ENCODE data around the gene ZNF462. TPM values are rescaled to one million over a fixed set of nuclear protein-coding genes. Genes with fewer than 3 reads are reported as not detected.

Gene ZNF462
- total RNA-seq, 1 donor from 2014 or later = 199 TPM

DNA sequence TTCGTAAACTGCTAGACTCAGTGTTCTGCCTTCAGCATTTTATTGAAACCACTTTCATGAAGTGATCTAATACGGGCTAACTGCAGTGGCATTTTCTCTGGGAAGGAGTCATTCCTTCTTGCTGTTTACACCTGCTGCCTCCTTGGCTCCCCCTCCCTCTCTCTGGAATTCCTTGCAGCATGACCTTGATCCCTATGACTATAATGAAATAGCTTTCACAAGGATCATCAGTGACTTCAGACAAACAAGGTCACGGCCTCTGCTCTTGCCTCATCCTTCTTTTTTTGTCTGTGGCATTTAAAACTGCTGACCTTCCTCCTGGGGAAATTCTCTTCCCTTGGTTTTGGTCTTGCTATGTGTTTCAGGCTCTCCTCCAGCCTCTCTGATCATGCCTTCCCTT is 90.2 kb downstream of the ZNF462 start:
- Mint-ChIP-seq H3K4me3 (no peak overlapping the region), H3K9me3 (no peaks in the 10 kb centered on the region), H3K4me1 (peaks cover 24% of the 10 kb centered on the region), H3K27ac (ENCODE audit: unreplicated experiment) (peak overlapping the region; percentile 82), H3K27me3 (ENCODE audit: low read depth) (no peaks in the 10 kb centered on the region), H3K36me3 (ENCODE audit: low read depth) (peaks cover 51% of the 10 kb centered on the region)
- TF ChIP-seq, protein P1, sequence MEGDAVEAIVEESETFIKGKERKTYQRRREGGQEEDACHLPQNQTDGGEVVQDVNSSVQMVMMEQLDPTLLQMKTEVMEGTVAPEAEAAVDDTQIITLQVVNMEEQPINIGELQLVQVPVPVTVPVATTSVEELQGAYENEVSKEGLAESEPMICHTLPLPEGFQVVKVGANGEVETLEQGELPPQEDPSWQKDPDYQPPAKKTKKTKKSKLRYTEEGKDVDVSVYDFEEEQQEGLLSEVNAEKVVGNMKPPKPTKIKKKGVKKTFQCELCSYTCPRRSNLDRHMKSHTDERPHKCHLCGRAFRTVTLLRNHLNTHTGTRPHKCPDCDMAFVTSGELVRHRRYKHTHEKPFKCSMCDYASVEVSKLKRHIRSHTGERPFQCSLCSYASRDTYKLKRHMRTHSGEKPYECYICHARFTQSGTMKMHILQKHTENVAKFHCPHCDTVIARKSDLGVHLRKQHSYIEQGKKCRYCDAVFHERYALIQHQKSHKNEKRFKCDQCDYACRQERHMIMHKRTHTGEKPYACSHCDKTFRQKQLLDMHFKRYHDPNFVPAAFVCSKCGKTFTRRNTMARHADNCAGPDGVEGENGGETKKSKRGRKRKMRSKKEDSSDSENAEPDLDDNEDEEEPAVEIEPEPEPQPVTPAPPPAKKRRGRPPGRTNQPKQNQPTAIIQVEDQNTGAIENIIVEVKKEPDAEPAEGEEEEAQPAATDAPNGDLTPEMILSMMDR (conservative IDR thresholded peaks at IDR 0.05) = no peak
- no peak for DNase-seq (ENCODE audit: low read depth, low spot score)

- no peak for DNase-seq (ENCODE audit: low read depth, low spot score)
- Mint-ChIP-seq H3K4me1 (peaks cover 19% of the 10 kb centered on the region), H3K36me3 (ENCODE audit: low read depth) (peaks cover 62% of the 10 kb centered on the region), H3K27ac (ENCODE audit: unreplicated experiment) (no peak overlapping the region), H3K27me3 (ENCODE audit: low read depth) (no peaks in the 10 kb centered on the region), H3K4me3 (no peak overlapping the region), H3K9me3 (no peaks in the 10 kb centered on the region)
- TF ChIP-seq, protein P1 (conservative IDR thresholded peaks at IDR 0.05) = no peak
These were observed 91.6 kb downstream of the ZNF462 start for GRCh38 chr9:106954558-106954957.

GRCh38 chr9:106954974-106955850 is 92.2 kb downstream of the ZNF462 start:
- H3K36me3 Mint-ChIP-seq (ENCODE audit: low read depth) = peaks cover 62% of the 10 kb centered on the region
- H3K9me3 Mint-ChIP-seq = peaks cover 2% of the 10 kb centered on the region
- H3K27me3 Mint-ChIP-seq (ENCODE audit: low read depth) = no peaks in the 10 kb centered on the region
- H3K4me3 Mint-ChIP-seq = no peak overlapping the region
- peaks cover 21% of the 10 kb centered on the region for H3K4me1 Mint-ChIP-seq
- no peak overlapping the region for H3K27ac Mint-ChIP-seq (ENCODE audit: unreplicated experiment)
- DNase-seq (ENCODE audit: low read depth, low spot score) = no peak
- TF ChIP-seq, protein P1 (conservative IDR thresholded peaks at IDR 0.05) = no peak

- Mint-ChIP-seq H3K4me3 (no peak overlapping the region), H3K27me3 (ENCODE audit: low read depth) (no peaks in the 10 kb centered on the region), H3K36me3 (ENCODE audit: low read depth) (peaks cover 75% of the 10 kb centered on the region), H3K9me3 (peaks cover 10% of the 10 kb centered on the region), H3K27ac (ENCODE audit: unreplicated experiment) (no peak overlapping the region), H3K4me1 (peaks cover 36% of the 10 kb centered on the region)
- no peak for DNase-seq (ENCODE audit: low read depth, low spot score)
- TF ChIP-seq, protein P1 (conservative IDR thresholded peaks at IDR 0.05) = no peak
These were observed 94.0 kb downstream of the ZNF462 start for GRCh38 chr9:106956971-106957370.

DNA sequence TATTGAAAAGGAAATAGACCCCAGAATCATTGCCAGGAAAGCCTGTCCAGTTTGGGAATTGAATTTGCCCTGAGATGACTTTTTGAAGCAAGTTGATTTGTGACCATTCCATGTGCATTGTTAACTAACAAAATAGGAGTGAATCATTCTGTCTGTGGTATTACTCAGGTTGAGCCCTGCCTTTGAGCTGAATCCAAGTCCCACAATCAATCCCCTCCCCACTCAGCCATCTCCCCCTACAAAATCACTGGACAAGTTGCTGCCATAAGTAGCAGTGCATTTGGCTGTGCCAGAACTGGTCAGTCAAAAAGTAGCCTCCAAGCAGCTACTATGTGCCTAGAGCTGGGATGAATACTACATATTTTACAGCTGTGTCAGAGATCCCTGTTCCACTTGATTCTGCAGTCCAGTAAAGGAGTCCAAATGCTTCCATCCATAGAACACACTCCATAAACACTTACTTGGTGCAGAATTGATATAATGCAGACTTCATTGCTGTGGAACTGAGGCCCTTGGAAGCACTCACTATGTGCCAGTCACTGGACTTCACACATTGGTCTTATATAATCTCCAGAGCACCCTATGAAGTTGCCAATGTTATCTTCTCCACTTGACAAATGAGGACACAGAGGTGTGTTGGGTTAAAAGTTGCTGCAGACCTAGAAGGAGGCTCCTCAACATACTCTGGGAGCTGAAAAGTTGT is 96.1 kb downstream of the ZNF462 start:
- TF ChIP-seq, protein P1 (conservative IDR thresholded peaks at IDR 0.05) = no peak
- Mint-ChIP-seq H3K9me3 (peaks cover 10% of the 10 kb centered on the region), H3K27ac (ENCODE audit: unreplicated experiment) (no peak overlapping the region), H3K27me3 (ENCODE audit: low read depth) (no peaks in the 10 kb centered on the region), H3K4me3 (no peak overlapping the region), H3K4me1 (peaks cover 25% of the 10 kb centered on the region), H3K36me3 (ENCODE audit: low read depth) (peaks cover 80% of the 10 kb centered on the region)
- DNase-seq (ENCODE audit: low read depth, low spot score) = no peak
